ENCODE data around the gene GPX3.

Gene GPX3

GRCh38 chr5:151065609-151066008 lies 45.2 kb downstream of the GPX3 start:
- DNase-seq (ENCODE audit: extremely low read depth, insufficient read length): no peak
- Histone ChIP-seq H3K4me3 (replicated peaks; ENCODE audit: low read depth, low read length) (no peak overlapping the region), H3K27me3 (replicated peaks; ENCODE audit: control insufficient read depth, insufficient read depth, low read length) (no peaks in the 10 kb centered on the region), H3K36me3 (ENCODE audit: control insufficient read depth, insufficient read depth, low read length) (peaks cover 49% of the 10 kb centered on the region)
- no peak for TF ChIP-seq CTCF (IDR thresholded peaks at IDR 0.05; ENCODE audit: insufficient read depth, low read length, poor library complexity, severe bottlenecking)

- Histone ChIP-seq H3K4me3 (replicated peaks; ENCODE audit: low read depth, low read length) (no peak overlapping the region), H3K27me3 (replicated peaks; ENCODE audit: control insufficient read depth, insufficient read depth, low read length) (no peaks in the 10 kb centered on the region), H3K36me3 (ENCODE audit: control insufficient read depth, insufficient read depth, low read length) (peaks cover 57% of the 10 kb centered on the region)
- TF ChIP-seq CTCF (IDR thresholded peaks at IDR 0.05; ENCODE audit: insufficient read depth, low read length, poor library complexity, severe bottlenecking): no peak
- no peak for DNase-seq (ENCODE audit: extremely low read depth, insufficient read length)
Measured at GRCh38 chr5:151066920-151067319, 46.5 kb downstream of the GPX3 start.

DNA sequence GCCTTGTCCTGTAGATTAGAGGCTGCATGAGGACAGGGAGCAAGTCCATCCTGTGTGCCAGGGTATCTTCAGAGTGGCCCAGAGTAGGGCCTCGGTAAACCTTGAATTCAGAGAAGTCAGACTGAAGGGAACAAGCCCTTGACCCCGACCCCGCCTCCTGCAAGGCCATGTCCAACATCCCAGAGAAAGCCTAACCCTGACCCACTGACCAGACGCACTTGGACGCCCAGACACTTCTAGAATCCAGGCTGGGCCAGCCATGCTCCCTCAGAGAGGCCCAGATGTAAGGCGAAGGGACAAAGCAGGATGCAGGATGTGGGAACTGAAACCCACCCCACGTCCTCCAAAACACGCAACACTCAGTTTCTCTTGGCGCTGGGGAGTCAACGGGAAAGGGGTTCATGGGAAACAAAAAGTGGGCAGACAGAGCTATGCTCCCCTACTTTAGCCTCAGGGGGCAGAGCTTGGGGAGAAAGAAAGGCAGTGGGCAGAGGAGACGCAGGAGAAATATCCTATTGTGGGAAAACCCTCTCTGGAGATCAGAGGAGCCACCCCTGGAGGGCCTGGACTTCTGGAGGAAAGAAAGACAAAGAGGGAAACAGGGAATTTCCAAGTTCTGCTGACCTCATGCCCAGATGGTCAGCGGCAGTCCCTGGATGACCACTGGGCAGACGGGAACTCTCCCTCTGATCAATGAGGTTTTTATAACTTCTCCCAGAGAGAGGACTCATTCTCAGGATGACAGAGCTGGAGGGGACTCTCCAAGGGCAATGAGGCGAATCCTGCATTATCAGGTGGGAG lies 47.4 kb downstream of the GPX3 start:
- peaks cover 52% of the 10 kb centered on the region for H3K36me3 ChIP-seq (ENCODE audit: control insufficient read depth, insufficient read depth, low read length)
- H3K27me3 ChIP-seq (replicated peaks; ENCODE audit: control insufficient read depth, insufficient read depth, low read length): no peaks in the 10 kb centered on the region
- H3K4me3 ChIP-seq (replicated peaks; ENCODE audit: low read depth, low read length): peak overlapping the region; percentile 8; the same call in 1 of the 2 replicates
- TF ChIP-seq CTCF (IDR thresholded peaks at IDR 0.05; ENCODE audit: insufficient read depth, low read length, poor library complexity, severe bottlenecking): no peak
- no peak for DNase-seq (ENCODE audit: extremely low read depth, insufficient read length)

GRCh38 chr5:151068433-151069197 lies 48.2 kb downstream of the GPX3 start:
- Histone ChIP-seq H3K27me3 (replicated peaks; ENCODE audit: control insufficient read depth, insufficient read depth, low read length) (no peaks in the 10 kb centered on the region), H3K36me3 (ENCODE audit: control insufficient read depth, insufficient read depth, low read length) (peaks cover 45% of the 10 kb centered on the region), H3K4me3 (replicated peaks; ENCODE audit: low read depth, low read length) (no peak overlapping the region)
- TF ChIP-seq CTCF (IDR thresholded peaks at IDR 0.05; ENCODE audit: insufficient read depth, low read length, poor library complexity, severe bottlenecking): no peak
- DNase-seq (ENCODE audit: extremely low read depth, insufficient read length): peak; percentile 72

- Histone ChIP-seq H3K27me3 (replicated peaks; ENCODE audit: control insufficient read depth, insufficient read depth, low read length) (no peaks in the 10 kb centered on the region), H3K4me3 (replicated peaks; ENCODE audit: low read depth, low read length) (no peak overlapping the region), H3K36me3 (ENCODE audit: control insufficient read depth, insufficient read depth, low read length) (peaks cover 37% of the 10 kb centered on the region)
- DNase-seq (ENCODE audit: extremely low read depth, insufficient read length): no peak
- no peak for TF ChIP-seq CTCF (IDR thresholded peaks at IDR 0.05; ENCODE audit: insufficient read depth, low read length, poor library complexity, severe bottlenecking)
Measured at GRCh38 chr5:151070449-151070848, 50.1 kb downstream of the GPX3 start.

Data from GM06990 (cell line).